OCI-LY7 (cell line): ENCODE measurements around the gene NDUFV1. TPM values are rescaled to one million over a fixed set of nuclear protein-coding genes. Genes with fewer than 3 reads are reported as not detected.

ENCODE experiments used
- BruUV-seq: library from RNA; stranded (reverse); fragments of 400-500 nt; replicated peaks from 2 replicates; lab custom pipeline; 2021; lab: Mats Ljungman, UMichigan
- CTCF ChIA-PET: fragments of 300-600 bp; sonication (Branson Sonifier 250); formaldehyde crosslinking; loops from one replicate; lab custom pipeline; 2022; ENCODE audit warnings: antibody characterized with exemption; ENCODE audit not compliant: unreplicated experiment; lab: Charles Lee
- POLR2A ChIA-PET: fragments of 300-600 bp; sonication (Branson Sonifier 250); formaldehyde crosslinking; loops from one replicate; lab custom pipeline; 2022; ENCODE audit warnings: antibody characterized with exemption; lab: Charles Lee
- DNase-seq: peaks from one replicate; pipeline ENCODE4 v3.0.0-alpha.2; 2015; ENCODE audit warnings: low spot score
- H2AFZ ChIP-seq: fragments of 200-600 bp; sonication (generic), shearing (Covaris generic); 2 replicates; pipeline ENCODE4 v1.6.1; 2014; ENCODE audit warnings: mild to moderate bottlenecking, antibody characterized with exemption, low read length, moderate library complexity
- H3K27ac ChIP-seq: fragments of 200-600 bp; sonication (generic); 2 replicates; pipeline ENCODE4 v1.5.1; 2014; ENCODE audit warnings: mixed run types, low read depth, mild to moderate bottlenecking, moderate library complexity, low read length, inconsistent platforms; ENCODE audit not compliant: poor library complexity, severe bottlenecking
- H3K36me3 ChIP-seq: fragments of 200-600 bp; sonication (generic); 2 replicates; pipeline ENCODE4 v1.6.1; 2014; ENCODE audit warnings: mild to moderate bottlenecking, antibody characterized with exemption, low read length, moderate library complexity, mixed read lengths; ENCODE audit not compliant: insufficient read depth
- H3K4me1 ChIP-seq: fragments of 200-600 bp; sonication (generic); 2 replicates; pipeline ENCODE4 v1.5.1; 2014; ENCODE audit warnings: mild to moderate bottlenecking, low read length; ENCODE audit not compliant: insufficient read depth, poor library complexity, severe bottlenecking
- H3K4me2 ChIP-seq: fragments of 200-600 bp; sonication (generic); 2 replicates; pipeline ENCODE4 v1.6.1; 2014; ENCODE audit warnings: mild to moderate bottlenecking, low read length
- H3K4me3 ChIP-seq: fragments of 200-600 bp; sonication (generic); 2 replicates; pipeline ENCODE4 v1.5.1; 2014; ENCODE audit warnings: mild to moderate bottlenecking, low read depth, low read length; ENCODE audit not compliant: poor library complexity, severe bottlenecking
- H3K79me2 ChIP-seq: fragments of 200-600 bp; sonication (generic); 2 replicates; pipeline ENCODE4 v1.6.1; 2016; ENCODE audit warnings: low read depth, mild to moderate bottlenecking, low read length, moderate library complexity, mixed read lengths; ENCODE audit not compliant: insufficient read depth
- H3K9me2 ChIP-seq: fragments of 200-600 bp; sonication (generic); 2 replicates; pipeline ENCODE4 v1.6.1; 2016; ENCODE audit warnings: mild to moderate bottlenecking, low read length, mixed read lengths; ENCODE audit not compliant: insufficient read depth
- H3K9me3 ChIP-seq: fragments of 200-600 bp; sonication (generic); 2 replicates; pipeline ENCODE4 v1.6.1; 2014; ENCODE audit warnings: mild to moderate bottlenecking, mixed run types, low read length, mixed read lengths
- H4K20me1 ChIP-seq: fragments of 200-600 bp; sonication (generic); 2 replicates; pipeline ENCODE4 v1.6.1; 2014; ENCODE audit warnings: mild to moderate bottlenecking, antibody characterized with exemption, low read length, moderate library complexity, mixed read lengths; ENCODE audit not compliant: insufficient read depth
- CTCF ChIP-seq: fragments of 200-600 bp; sonication (generic); conservative IDR thresholded peaks from 2 replicates; pipeline ENCODE4 v1.5.1; 2014; ENCODE audit warnings: mild to moderate bottlenecking, antibody characterized with exemption, low read length, moderate library complexity, mixed read lengths
- EZH2phosphoT487 ChIP-seq: fragments of 200-600 bp; sonication (generic); IDR thresholded peaks from 2 replicates; pipeline ENCODE4 v1.6.1; 2018; ENCODE audit warnings: low read depth, borderline replicate concordance, mild to moderate bottlenecking, mixed run types, antibody characterized with exemption, low read length, moderate library complexity, mixed read lengths
- intact Hi-C: fragments of 100-400 bp; cut with micrococcal nuclease; formaldehyde crosslinking; loops from one replicate; pipeline ENCODE4 v1.10.0; 2022; ENCODE audit not compliant: unreplicated experiment
- total RNA-seq, 2 experiments: library from RNA; depleted of rRNA in 1 of 2; stranded (reverse); fragments of >200 nt in 1 of 2; shearing (Covaris generic) in 1 of 2; gene quantifications; 2 replicates each; pipeline ENCODE4 v1.2.3, GENCODE V29; 2014 to 2022

The NDUFV1 gene
- total RNA-seq, 2 experiments from 2014 or later, result 283 to 335 TPM

DNA sequence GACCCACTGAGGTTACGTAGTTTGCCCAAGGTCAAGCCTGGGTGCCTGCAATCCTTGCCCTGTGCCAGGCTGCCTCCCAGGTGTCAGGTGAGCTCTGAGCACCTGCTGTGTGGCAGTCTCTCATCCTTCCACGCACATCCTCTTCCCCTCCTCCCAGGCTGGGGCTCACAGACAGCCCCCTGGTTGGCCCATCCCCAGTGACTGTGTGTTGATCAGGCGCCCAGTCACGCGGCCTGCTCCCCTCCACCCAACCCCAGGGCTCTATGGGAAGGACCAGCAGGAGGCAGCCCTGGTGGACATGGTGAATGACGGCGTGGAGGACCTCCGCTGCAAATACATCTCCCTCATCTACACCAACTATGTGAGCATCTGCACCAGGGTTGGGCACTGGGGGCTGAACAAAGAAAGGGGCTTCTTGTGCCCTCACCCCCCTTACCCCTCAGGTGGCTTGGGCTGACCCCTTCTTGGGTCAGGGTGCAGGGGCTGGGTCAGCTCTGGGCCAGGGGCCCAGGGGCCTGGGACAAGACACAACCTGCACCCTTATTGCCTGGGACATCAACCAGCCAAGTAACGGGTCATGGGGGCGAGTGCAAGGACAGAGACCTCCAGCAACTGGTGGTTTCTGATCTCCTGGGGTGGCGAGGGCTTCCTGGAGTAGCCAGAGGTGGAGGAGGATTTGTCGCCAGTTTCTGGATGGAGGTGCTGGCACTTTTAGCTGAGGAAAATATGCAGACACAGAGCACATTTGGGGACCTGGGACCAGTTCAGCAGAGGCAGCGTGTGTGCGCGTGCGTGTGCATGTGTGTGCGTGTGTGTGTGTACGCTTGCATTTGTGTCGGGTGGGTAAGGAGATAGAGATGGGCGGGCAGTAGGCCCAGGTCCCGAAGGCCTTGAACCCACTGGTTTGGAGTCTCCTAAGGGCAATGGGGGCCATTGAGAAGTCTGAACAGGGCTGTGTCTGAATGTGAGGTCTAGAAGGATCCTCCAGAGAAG is 21.6 kb upstream of the NDUFV1 start:
- Histone ChIP-seq H4K20me1 (no peaks in the 10 kb centered on the region), H3K9me3 (peaks cover 10% of the 10 kb centered on the region; the same call in 1 of the 2 replicates), H3K79me2 (peaks cover 39% of the 10 kb centered on the region; the same call in 1 of the 2 replicates), H3K4me3 (peak overlapping the region; percentile 88), H3K27ac (peak overlapping the region; percentile 84), H3K9me2 (no peaks in the 10 kb centered on the region), H3K4me2 (peak overlapping the region; percentile 91), H3K36me3 (peaks cover 56% of the 10 kb centered on the region), H2AFZ (no peak overlapping the region), H3K4me1 (peaks cover 65% of the 10 kb centered on the region)
- ChIA-PET CTCF (no interaction called here), POLR2A (interaction anchor here (1.4 kb wide), 1 partner anchor 44 kb away, joined by 3 read pairs; no protein-coding TSS in a partner anchor)
- BruUV-seq, result no TSS peak
- TF ChIP-seq EZH2phosphoT487 (no peak), CTCF (0 out of 2 replicates have a peak, but pooled peaks have one; percentile 13)
- intact Hi-C loops, result loop anchor here (1.0 to 10.0 kb wide), 3 partner anchors 15 to 230 kb away; partner anchors contain the start of genes POLD4, PPP1CA and TBC1D10C
- peak; percentile 81 for DNase-seq

GRCh38 chr11:67585911-67586310 is 20.8 kb upstream of the NDUFV1 start:
- Histone ChIP-seq H3K4me2 (peak overlapping the region; percentile 91), H3K9me2 (no peaks in the 10 kb centered on the region), H3K79me2 (peaks cover 39% of the 10 kb centered on the region; the same call in 1 of the 2 replicates), H3K36me3 (peaks cover 62% of the 10 kb centered on the region), H4K20me1 (no peaks in the 10 kb centered on the region), H2AFZ (no peak overlapping the region), H3K9me3 (peaks cover 10% of the 10 kb centered on the region; the same call in 1 of the 2 replicates), H3K27ac (peak overlapping the region; percentile 84), H3K4me1 (peaks cover 61% of the 10 kb centered on the region), H3K4me3 (peak overlapping the region; percentile 88)
- DNase-seq, result peak; percentile 20
- TF ChIP-seq EZH2phosphoT487 (no peak), CTCF (no peak)
- CTCF ChIA-PET, result no interaction called here
- POLR2A ChIA-PET, result no interaction called here
- TSS peak; percentile 60 for BruUV-seq
- intact Hi-C loops, result loop anchor here (5.0 to 10.0 kb wide), 2 partner anchors 184 to 231 kb away; partner anchors contain the start of genes POLD4, PPP1CA and TBC1D10C
